GM06990 (cell line): ENCODE measurements around the gene SATB2.

Source experiments
- DNase-seq: peaks from one replicate; pipeline ENCODE4 v3.0.0-alpha.2; 2011; ENCODE audit not compliant: insufficient read length; ENCODE audit errors: extremely low read depth
- H3K27me3 ChIP-seq: replicated peaks from 2 replicates; pipeline ENCODE4 v1.6.0; 2011; ENCODE audit warnings: low read length; ENCODE audit not compliant: control insufficient read depth, insufficient read depth
- H3K36me3 ChIP-seq: 2 replicates; pipeline ENCODE4 v1.5.1; 2011; ENCODE audit warnings: low read length; ENCODE audit not compliant: control insufficient read depth, insufficient read depth
- H3K4me3 ChIP-seq: replicated peaks from 2 replicates; pipeline ENCODE4 v1.5.1; 2011; ENCODE audit warnings: low read depth, mild to moderate bottlenecking, control low read depth, low read length
- TF ChIP-seq, protein P1 (sequence below): IDR thresholded peaks from 2 replicates; pipeline ENCODE4 v1.5.1; 2011; ENCODE audit warnings: low read length, control low read depth, mild to moderate bottlenecking, inconsistent platforms; ENCODE audit not compliant: insufficient read depth, poor library complexity, severe bottlenecking

Gene SATB2

DNA sequence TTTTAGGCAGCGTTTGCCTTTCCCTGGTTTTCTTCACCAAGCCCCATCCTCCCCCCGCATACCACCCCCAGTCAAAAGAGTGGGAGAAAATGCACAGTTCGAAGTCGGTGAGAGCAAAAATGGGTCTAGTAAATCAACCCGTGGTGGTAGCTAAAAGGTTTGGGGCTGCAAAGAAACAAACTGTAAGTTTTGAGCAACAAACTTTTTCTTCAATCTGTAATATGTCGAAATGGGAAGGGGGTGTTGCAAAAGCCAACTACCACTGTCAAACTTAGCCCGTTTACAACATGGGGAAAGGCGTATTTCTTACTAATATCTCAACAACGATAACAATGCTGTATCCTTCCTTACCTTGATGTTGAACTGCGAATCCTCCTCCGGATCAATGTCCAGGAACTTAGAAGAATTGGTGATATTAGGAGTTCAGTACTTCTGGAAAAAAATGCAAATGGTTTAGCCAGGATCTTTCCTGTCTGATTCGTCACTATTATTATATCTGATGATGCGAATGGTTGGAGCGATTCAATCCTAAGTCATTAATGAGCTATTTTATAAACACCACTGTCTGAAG, 2.4 kb upstream of the SATB2 start:
- TF ChIP-seq, protein P1, sequence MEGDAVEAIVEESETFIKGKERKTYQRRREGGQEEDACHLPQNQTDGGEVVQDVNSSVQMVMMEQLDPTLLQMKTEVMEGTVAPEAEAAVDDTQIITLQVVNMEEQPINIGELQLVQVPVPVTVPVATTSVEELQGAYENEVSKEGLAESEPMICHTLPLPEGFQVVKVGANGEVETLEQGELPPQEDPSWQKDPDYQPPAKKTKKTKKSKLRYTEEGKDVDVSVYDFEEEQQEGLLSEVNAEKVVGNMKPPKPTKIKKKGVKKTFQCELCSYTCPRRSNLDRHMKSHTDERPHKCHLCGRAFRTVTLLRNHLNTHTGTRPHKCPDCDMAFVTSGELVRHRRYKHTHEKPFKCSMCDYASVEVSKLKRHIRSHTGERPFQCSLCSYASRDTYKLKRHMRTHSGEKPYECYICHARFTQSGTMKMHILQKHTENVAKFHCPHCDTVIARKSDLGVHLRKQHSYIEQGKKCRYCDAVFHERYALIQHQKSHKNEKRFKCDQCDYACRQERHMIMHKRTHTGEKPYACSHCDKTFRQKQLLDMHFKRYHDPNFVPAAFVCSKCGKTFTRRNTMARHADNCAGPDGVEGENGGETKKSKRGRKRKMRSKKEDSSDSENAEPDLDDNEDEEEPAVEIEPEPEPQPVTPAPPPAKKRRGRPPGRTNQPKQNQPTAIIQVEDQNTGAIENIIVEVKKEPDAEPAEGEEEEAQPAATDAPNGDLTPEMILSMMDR = no peak
- H3K36me3 ChIP-seq = no peaks in the 10 kb centered on the region
- H3K4me3 ChIP-seq = peak overlapping the region; percentile 78
- no peak for DNase-seq
- no peaks in the 10 kb centered on the region; the same call in none of the 2 replicates for H3K27me3 ChIP-seq

DNA sequence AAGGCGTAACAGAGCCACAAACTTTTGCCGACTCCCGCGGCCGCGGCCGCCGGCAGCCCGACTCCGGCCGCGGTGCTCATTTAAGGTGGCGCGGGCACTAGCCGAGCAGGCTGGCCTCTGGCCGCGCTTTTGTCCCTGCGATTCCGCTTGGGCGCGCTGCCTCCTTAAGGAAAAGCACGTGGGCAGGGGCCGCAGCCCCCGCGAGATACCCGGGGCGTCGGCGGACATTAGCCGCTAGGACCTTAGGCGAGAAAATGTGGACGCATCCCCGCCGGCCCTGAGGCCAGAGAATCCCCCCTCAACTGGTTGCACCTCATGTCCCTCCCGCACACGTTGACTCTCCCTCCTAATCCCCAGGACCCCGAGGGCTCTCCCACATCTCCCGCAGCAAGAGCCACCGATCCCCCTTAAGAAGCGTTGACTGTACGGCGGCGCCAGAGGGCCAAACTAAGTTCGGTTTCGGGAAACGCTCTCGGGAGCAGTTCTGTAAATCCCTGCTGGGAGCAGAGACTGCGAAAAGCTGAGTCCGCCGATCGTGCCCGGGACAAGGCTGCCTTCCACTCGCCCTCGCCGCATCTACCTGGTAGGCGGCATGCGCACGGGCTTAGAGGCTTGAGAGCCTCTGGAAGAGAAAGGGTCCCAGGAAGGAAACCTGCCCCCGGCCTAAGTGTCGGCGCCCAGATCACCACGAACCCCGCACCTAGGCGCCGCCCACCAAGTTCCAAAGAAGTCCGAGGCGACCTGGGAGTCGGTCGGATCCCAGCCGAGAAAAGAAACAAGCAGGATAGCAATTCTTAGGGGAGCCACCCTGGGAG, 1.8 kb upstream of the SATB2 start:
- Histone ChIP-seq H3K27me3 (no peaks in the 10 kb centered on the region; the same call in none of the 2 replicates), H3K4me3 (peak overlapping the region; percentile 78), H3K36me3 (no peaks in the 10 kb centered on the region)
- TF ChIP-seq, protein P1 = no peak
- DNase-seq = peak; percentile 78

DNA sequence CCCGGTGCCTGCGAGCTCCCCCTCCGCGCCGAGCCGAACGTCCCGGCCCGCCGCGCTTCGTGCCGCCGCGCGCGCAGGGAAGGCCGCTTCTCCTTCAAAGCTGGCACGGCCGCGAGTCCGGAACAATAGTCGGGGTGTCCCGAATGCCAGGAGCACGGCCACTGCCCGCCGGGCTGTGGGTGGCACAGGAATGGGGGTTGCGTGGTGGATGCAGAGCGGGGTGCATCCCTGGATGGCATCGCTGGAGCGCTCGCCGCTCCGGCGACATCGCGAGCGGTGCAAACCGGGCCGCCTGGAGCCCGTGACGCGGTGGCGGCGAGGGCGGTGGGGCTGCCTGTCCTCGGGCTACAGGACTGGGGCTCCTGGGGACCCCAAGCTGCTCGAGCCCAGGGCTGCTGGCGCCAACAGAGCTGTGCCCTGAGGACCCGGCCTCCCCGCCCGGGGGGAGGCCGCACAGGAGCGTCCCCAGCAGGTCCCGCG, 1.1 kb upstream of the SATB2 start:
- Histone ChIP-seq H3K36me3 (no peaks in the 10 kb centered on the region), H3K4me3 (peak overlapping the region; percentile 78), H3K27me3 (no peaks in the 10 kb centered on the region; the same call in none of the 2 replicates)
- peak; percentile 61 for DNase-seq
- TF ChIP-seq, protein P1 = no peak

DNA sequence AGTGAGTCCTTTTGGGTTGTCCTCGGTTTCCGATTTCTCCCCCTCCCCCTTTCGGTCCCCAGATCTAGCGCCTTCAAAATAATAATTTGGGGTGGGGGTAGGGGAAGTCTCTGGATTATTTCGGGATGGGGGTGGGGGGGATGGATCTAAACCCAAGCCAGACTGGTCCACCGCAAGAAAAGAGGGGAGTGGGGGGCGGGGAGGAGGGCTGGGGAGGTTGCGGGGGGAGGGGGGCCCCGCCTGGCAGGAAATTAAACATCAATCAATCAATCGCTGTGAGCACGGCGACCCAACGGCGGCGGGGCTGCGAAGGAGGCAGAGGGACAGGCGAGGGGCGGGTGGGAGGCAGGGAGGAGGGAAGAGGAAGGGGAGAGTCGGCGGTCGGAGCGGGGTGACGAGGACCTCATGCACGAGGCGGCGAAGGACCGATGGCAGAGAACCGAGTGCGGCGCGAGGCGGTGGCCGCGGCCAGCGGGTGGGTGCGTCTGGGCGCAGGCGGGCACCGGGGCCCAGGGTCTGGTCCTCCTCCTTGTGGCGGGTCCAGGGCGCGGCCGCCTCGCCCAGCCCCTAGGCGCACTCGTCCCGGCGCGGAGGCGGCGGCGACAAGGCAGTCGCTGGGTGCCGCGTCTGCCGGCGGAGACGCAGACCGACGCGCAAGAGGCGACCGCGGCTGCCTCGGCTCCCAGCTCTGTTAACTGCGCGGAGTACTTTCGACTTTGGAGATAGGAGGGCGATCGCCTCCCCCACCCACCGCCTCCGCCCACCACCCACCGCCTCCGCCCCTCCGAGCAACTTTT, 468 bp upstream of the SATB2 start:
- H3K4me3 ChIP-seq = peak overlapping the region; percentile 78
- no peak for DNase-seq
- TF ChIP-seq, protein P1 = no peak
- H3K36me3 ChIP-seq = no peaks in the 10 kb centered on the region
- H3K27me3 ChIP-seq = no peaks in the 10 kb centered on the region; the same call in none of the 2 replicates

DNA sequence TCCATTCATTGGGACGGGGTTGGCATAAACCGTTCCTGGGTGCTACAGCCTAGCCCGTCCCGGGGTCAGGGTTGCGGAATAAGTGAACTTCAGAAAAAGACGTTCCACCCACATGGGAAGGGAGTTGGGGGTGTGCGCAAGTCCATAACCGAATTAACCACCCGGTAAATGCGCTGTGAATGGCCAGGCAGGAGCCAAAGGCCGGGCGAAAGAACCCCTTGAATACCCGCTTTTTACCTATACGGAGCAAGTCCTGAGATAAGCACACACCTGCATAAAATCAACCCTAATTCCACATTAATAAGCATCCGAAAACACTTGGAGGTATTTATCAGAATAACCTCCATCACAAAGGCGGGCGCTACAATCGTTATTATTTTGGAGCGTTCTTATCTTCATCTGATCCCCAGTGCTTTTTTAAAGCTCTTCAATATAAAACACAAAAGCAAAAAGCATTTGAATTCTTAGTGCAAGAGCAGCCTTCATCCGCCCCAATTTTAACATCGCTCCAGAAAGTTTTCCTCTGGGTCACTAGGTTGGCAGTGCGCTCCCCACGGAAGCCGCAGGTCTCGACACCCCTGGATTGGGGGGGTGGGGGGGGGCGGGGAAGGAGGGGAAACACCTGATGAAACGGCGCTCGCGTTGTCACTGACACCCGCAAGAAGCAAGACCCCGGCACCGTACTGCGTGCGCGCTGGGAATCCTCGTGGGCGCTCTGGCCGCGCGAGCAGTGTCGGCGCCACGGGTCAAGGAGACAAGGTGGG, 1.2 kb downstream of the SATB2 start:
- Histone ChIP-seq H3K27me3 (no peaks in the 10 kb centered on the region; the same call in none of the 2 replicates), H3K4me3 (peak overlapping the region; percentile 78), H3K36me3 (no peaks in the 10 kb centered on the region)
- DNase-seq = no peak
- TF ChIP-seq, protein P1 = no peak
